A673 (cell line): Measurements from ENCODE around the gene ZNF865. TPM values are rescaled to one million over a fixed set of nuclear protein-coding genes. Genes with fewer than 3 reads are reported as not detected.

ENCODE experiments used
- BruUV-seq: library from RNA; stranded (reverse); fragments of 400-500 nt; replicated peaks from 2 replicates; lab custom pipeline; 2021; lab: Mats Ljungman, UMichigan
- CTCF ChIA-PET: fragments of 300-600 bp; sonication (Branson Sonifier 250); formaldehyde crosslinking; loops from one replicate; lab custom pipeline; 2022; ENCODE audit warnings: antibody characterized with exemption; lab: Charles Lee
- POLR2A ChIA-PET: fragments of 300-600 bp; sonication (Branson Sonifier 250); formaldehyde crosslinking; loops from one replicate; lab custom pipeline; 2022; ENCODE audit warnings: antibody characterized with exemption; ENCODE audit not compliant: low non-redundant PET; lab: Charles Lee
- DNase-seq: peaks from one replicate; pipeline ENCODE4 v3.0.0-alpha.2; 2015; ENCODE audit warnings: low spot score
- H3K27ac ChIP-seq: fragments of 200-600 bp; sonication (generic); 2 replicates; pipeline ENCODE4 v1.5.1; 2016; ENCODE audit warnings: mixed run types, low read depth, mild to moderate bottlenecking, mixed read lengths, antibody characterized with exemption, low read length; ENCODE audit not compliant: poor library complexity, severe bottlenecking
- H3K27me3 ChIP-seq: fragments of 200-600 bp; sonication (generic); replicated peaks from 2 replicates; pipeline ENCODE4 v1.6.1; 2017; ENCODE audit warnings: mixed run types, low read depth, mild to moderate bottlenecking, mixed read lengths, antibody characterized with exemption, low read length; ENCODE audit not compliant: insufficient read depth, poor library complexity
- H3K36me3 ChIP-seq: fragments of 200-600 bp; sonication (generic); 2 replicates; pipeline ENCODE4 v1.6.1; 2016; ENCODE audit warnings: mixed run types, mild to moderate bottlenecking, mixed read lengths, antibody characterized with exemption, low read length; ENCODE audit not compliant: insufficient read depth, poor library complexity, severe bottlenecking
- H3K4me1 ChIP-seq: fragments of 200-600 bp; sonication (generic); 2 replicates; pipeline ENCODE4 v1.6.1; 2017; ENCODE audit warnings: mixed run types, mild to moderate bottlenecking, mixed read lengths, antibody characterized with exemption, low read length; ENCODE audit not compliant: insufficient read depth, poor library complexity, severe bottlenecking
- H3K4me3 ChIP-seq: fragments of 200-600 bp; sonication (generic); 2 replicates; pipeline ENCODE4 v1.5.1; 2016; ENCODE audit warnings: low read depth, mixed run types, mild to moderate bottlenecking, mixed read lengths, low read length; ENCODE audit not compliant: poor library complexity, severe bottlenecking
- H3K9me3 ChIP-seq: fragments of 200-600 bp; sonication (generic); 2 replicates; pipeline ENCODE4 v1.6.1; 2016; ENCODE audit warnings: mixed run types, low read depth, mild to moderate bottlenecking, mixed read lengths, antibody characterized with exemption, low read length; ENCODE audit not compliant: poor library complexity, severe bottlenecking
- CTCF ChIP-seq: fragments of 300-800, 200-600 bp; sonication (generic); conservative IDR thresholded peaks from 2 replicates; pipeline ENCODE4 v1.5.1; 2017; ENCODE audit warnings: low read depth, mild to moderate bottlenecking, antibody characterized with exemption, low read length, moderate library complexity, mixed read lengths
- EZH2 ChIP-seq: fragments of 200-600 bp; sonication (generic); IDR thresholded peaks from 2 replicates; pipeline ENCODE4 v1.6.1; 2017; ENCODE audit warnings: borderline replicate concordance, low read depth, mild to moderate bottlenecking, mixed read lengths, antibody characterized with exemption, low read length; ENCODE audit not compliant: poor library complexity, severe bottlenecking
- intact Hi-C: fragments of 100-400 bp; cut with micrococcal nuclease; formaldehyde crosslinking; loops from one replicate; pipeline ENCODE4 v1.10.0; 2022; ENCODE audit not compliant: unreplicated experiment
- total RNA-seq: library from RNA; stranded (reverse); gene quantifications from 2 replicates; pipeline ENCODE4 v1.2.3, GENCODE V29; 2021

ZNF865 gene
- total RNA-seq, 1 experiment from 2014 or later = 16.1 TPM

GRCh38 chr19:55650126-55650557 lies 44.7 kb downstream of the ZNF865 start:
- Histone ChIP-seq H3K27ac (no peak overlapping the region), H3K9me3 (no peaks in the 10 kb centered on the region), H3K4me3 (no peak overlapping the region), H3K4me1 (peaks cover 18% of the 10 kb centered on the region), H3K27me3 (no peaks in the 10 kb centered on the region), H3K36me3 (peaks cover 19% of the 10 kb centered on the region)
- intact Hi-C loops = no loop called here
- DNase-seq = no peak
- TF ChIP-seq EZH2 (no peak), CTCF (no peak)
- BruUV-seq = no TSS peak
- ChIA-PET CTCF (no interaction called here), POLR2A (no interaction called here)

GRCh38 chr19:55650602-55651230 lies 45.3 kb downstream of the ZNF865 start:
- POLR2A ChIA-PET = no interaction called here
- CTCF ChIA-PET = no interaction called here
- H3K9me3 ChIP-seq = no peaks in the 10 kb centered on the region
- no peak for DNase-seq
- H3K4me3 ChIP-seq = no peak overlapping the region
- intact Hi-C loops = no loop called here
- no peak overlapping the region for H3K27ac ChIP-seq
- H3K27me3 ChIP-seq = no peaks in the 10 kb centered on the region
- no TSS peak for BruUV-seq
- TF ChIP-seq CTCF = no peak
- TF ChIP-seq EZH2 = no peak
- peaks cover 18% of the 10 kb centered on the region for H3K4me1 ChIP-seq
- H3K36me3 ChIP-seq = peaks cover 15% of the 10 kb centered on the region

- BruUV-seq = no TSS peak
- Histone ChIP-seq H3K36me3 (peaks cover 18% of the 10 kb centered on the region), H3K4me1 (peaks cover 18% of the 10 kb centered on the region), H3K4me3 (no peak overlapping the region), H3K27ac (no peak overlapping the region), H3K9me3 (no peaks in the 10 kb centered on the region), H3K27me3 (no peaks in the 10 kb centered on the region)
- intact Hi-C loops = no loop called here
- POLR2A ChIA-PET = no interaction called here
- TF ChIP-seq EZH2 (no peak), CTCF (no peak)
- CTCF ChIA-PET = no interaction called here
- no peak for DNase-seq
Measured at GRCh38 chr19:55651236-55651635, 45.8 kb downstream of the ZNF865 start.
